ENCODE results near the gene C1orf174.

The C1orf174 gene

DNA sequence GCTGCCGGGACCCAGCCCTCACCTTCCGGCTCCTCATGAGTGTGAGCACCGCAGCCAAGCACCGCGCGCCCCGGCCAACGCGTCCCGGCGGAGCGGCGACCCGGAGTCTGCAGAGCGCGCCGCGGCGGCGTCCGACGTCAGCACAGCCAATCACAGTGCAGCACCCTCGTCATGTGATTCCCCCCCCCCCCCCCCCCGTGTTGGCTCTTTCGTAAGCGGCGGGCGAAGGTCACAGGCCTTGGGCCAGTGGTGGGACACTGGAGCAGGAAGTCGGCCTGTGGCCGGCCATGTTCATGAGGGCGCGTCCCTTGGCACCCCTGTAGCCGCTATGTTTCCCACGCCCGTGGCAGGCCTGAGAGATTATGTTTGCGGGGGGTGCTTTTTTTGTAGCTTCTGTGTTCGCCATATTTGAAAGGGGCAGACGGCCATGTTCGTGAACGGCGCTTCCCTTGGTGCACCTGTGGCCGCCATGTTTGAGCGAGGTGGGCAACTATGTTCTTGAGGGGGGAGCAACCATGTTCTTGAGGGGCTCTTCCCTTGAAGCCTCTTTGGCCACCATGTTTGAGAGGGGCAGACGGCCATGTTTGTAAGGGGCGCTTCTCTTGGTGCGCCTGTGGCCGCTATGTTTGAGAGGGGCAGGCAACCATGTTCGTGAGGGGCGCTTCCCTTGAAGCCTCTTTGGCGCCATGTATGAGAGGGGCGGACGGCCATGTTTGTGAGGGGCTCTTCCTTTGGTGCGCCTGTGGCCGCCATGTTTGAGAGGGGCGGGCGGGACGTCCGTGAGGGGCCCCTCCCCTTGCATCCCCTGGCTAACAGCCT lies at the start of gene C1orf174:
Gene C1orf174, minus strand, starts transcription at position 123 of the 819 bp plus-strand sequence. Its CDS starts 86 bp downstream, at position 37.
- peak; percentile 96 for DNase-seq

DNA sequence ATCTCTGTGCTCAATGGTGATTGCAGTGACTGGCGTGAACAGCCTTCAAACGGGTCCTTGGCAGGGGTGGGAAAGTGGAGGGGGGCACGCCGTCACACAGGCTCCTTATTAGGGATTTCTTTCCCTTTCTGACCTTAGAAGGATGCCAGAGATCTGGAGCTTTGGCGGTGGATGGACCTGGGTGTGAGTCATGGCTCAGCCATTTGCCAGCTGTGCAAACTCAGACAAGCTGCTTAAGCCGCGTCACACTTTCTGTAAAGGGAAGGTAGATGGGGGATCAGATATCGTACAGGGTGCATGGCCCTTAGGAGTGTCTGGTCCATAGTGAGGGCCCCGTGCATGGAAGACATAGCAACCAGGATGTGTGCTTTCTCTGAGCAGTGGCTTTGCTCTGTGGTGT lies 48.3 kb upstream of the C1orf174 start:
- no peak for DNase-seq

DNA sequence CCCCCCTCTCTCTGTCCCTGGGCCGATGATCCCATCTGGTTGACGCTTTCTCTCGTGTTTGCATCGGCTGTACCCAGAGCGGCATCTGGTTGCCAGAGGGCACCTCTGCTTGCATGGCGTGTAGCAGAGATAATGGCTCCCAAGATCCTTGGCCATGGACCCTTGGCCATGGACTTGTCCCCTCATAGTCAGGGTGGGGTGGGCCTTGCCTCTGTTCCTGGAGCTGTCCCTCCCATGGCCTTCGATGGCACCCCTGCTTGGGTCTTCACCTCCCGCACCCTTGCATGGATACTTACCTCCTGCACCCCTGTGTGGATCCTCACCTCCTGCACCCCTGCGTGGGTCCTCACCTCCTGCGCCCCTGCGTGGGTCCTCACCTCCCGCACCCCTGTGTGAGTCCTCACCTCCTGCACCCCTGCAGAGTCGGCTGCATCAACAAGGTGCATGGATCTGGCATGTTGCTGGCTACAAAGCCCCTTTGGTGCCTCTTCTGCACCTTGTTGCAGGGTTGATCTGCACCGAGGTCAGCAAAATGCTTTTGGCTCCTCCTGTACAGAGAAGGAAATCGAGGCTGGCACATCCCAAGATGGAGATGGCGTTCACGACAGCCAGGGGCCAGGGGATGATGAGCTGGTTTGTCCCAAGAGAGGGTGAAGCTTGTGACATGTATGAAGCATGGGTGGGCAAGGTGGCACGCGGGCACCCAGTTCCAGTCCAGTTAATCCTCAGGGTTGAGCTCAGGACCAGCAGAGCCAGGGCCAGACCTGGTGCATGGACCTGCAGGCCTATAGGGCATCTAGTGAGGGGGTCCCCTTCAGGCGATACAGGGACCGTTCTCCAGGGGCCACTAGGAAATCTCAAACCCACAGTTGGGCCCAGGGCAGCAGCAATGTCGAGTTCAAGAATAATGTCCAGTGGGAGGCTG lies 46.1 kb upstream of the C1orf174 start:
- DNase-seq: no peak

DNA sequence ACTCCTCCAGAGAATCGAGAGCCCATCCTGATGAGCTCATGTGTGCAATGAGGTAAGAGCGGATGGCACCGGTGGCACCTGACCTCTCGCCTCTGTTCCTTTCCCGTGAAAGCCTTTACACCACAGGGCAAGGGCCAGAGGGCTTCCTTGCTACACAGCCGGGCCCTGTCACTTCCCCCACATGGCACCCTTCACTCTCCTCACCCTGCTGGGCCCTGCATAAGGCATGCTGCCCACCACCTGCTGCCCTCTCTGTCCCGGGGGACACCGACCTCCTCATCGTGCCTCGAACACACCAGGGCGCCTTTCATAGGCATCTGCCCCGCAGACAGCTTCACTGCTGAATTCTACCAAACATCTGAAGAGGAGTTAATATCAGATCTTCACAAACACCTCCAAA lies 45.1 kb upstream of the C1orf174 start:
- DNase-seq: no peak

DNA sequence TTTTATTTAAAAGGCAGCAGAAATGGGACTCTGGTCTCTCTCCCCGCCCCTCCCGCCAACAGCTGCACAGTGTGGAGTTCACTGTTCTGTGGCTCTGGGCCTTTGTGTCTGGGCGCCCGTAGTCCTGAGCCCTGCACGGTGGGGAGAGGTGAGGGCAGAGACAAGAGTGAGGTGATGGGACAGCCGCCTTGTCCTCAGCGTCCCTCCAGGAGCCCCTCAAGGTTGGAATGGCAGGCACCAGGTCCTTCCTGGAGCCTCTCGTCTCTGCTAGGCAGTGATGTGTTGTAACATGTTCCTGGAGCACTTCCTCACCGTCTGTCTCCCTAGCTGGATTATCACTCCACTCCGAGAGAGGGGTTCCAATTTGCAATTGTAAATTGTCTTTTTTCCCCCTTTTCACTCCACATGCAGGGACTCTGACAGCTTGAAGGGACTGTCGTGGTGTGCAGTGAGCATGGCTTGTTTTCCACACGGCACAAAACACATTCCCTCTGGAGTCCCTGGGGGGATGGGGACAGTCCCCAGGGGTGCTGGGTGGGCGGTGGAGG lies 44.6 kb upstream of the C1orf174 start:
- no peak for DNase-seq

DNA sequence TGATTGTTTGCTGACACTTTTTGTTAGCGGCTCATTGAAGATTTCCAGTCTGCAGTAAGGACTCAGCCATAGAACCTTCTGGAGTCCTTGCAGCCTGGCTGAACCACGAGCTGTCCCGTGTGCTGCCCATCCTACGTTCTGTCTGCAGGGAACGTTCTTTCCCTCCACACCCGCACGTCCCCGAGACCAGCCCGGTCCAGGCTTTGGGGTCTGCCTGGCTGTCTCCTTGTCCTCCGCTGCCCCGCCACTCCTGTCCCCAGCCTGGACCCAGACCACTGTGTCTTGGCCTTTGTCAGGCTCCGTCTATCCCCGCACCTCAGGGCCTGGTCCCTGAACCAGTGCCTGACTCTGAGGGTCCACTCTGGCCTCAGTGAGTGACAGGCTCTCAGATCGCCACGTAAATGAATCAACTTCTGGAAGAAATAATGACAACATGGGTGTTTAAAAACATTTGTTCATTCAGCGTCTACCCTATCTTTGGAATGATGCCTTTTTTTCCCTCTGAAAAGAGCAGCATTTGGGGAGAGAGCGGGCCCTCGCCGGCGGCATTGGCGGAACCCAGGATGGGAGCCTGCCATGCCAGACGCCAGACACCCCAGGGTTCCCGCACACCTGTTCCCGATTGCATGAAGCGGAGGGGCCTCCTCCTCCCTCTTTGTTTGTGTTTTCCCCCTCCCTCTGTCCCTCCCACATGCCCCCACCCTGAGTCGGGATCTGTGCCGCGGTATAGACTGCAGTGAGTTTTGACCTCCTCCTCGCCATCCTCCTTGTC lies 43.9 kb upstream of the C1orf174 start:
- no peak for DNase-seq

DNA sequence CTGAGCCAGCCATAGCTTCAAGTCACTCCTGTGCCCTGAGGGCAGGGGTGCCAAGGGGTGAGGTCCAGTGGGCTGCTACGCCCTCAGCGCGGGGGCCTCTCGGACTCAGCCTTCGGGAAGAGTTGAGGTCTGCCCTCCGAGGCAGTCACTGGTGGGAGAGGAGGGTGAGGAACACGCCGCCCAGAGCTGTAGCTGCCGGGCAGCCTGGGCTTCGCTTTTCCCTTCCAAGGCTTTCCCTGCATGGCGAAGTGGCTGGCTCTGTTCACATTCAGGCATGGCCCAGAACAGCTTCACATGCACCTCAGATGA lies 43.0 kb upstream of the C1orf174 start:
- DNase-seq: no peak

DNA sequence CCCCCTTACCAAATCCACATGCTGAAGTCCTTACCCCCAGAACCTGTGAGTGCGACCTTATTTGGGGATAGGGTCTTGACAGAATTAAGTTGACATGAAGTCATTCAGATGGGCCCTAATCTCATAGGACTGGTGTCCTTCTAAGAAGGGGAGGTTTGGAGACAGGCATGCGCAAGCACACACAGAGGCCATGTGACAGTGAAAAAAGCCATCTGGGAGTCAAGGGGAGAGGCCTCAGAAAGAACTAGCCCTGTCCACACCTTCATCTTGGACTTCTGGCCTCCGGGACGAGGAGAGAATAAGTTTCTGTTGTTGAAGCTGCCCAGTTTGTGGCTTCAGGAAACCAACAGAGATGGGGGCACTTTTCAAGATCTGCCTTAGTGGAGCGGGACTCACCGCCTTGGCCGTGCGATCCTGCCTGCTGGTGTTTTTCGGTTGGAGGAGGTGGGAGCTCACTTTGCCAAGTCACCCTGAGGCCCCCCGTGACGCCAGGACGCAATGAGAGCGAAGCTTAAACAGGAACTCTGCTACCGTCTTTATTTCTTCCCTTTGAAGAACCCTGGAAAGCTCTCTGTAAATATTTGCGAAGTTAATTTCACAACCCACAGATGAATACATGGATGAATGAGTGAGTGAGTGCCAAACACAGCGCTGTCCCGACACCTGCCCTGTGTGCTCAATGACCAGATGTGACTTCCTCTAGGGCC lies 42.5 kb upstream of the C1orf174 start:
- DNase-seq: no peak

DNA sequence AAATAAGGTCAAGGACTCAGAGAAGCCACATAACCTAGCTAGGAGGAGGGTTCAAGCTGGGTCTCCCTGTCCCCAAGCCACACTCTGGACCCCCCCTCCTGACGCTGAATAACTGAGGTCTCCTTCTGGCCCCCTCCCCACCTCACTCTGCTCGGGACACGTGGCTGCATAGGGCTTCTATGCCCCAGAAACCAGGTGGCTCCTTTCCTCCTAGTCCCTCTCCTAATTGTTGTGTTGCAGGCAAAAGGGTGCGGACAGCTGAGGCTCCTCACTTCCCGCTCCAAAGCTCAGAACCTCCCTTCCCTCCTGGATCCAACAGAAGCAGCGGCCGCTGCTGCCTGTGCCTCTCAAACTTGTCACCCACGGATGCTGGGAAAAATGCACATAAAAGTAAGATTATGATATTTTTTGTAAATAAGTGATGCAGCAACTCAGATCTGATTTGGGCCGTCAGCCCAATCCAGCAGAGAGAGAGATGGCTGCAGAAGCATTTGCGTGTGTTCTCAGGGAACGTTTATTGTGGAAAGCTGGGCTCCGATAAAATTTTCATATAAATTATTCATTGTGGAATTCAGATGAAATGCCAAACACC lies 40.8 kb upstream of the C1orf174 start:
- DNase-seq: no peak

DNA sequence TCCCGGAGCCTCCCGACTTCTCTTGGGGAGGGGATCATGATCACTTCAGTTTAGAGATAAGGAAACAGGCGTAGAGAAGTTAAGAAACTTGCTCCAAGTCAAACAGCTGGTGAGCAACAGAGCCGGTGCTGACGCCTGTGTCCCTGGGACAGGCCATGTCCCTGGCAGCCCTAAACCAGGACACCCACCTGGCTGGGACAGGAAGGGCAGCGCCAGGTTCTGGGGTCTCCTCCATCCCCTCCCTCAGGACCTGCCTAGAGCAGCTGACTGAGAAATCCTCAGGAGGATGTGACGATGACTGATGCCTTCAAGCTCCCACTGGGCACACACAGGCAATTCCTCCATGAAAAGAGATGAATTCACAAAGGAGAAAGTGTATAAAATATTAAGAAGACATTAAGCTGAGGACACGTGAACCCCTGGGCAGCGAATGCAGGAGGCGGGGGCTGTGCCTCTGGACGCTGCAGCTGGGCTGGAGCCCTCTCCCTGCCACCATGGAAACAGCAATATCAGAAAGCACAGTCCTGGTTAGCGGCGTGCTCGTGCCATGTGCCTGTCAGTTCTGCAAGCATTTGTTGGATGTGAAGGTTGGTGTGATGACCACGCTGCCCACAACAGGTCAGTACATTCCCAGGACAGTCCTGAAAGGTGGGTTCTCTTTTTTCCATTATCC lies 40.1 kb upstream of the C1orf174 start:
- no peak for DNase-seq

DNA sequence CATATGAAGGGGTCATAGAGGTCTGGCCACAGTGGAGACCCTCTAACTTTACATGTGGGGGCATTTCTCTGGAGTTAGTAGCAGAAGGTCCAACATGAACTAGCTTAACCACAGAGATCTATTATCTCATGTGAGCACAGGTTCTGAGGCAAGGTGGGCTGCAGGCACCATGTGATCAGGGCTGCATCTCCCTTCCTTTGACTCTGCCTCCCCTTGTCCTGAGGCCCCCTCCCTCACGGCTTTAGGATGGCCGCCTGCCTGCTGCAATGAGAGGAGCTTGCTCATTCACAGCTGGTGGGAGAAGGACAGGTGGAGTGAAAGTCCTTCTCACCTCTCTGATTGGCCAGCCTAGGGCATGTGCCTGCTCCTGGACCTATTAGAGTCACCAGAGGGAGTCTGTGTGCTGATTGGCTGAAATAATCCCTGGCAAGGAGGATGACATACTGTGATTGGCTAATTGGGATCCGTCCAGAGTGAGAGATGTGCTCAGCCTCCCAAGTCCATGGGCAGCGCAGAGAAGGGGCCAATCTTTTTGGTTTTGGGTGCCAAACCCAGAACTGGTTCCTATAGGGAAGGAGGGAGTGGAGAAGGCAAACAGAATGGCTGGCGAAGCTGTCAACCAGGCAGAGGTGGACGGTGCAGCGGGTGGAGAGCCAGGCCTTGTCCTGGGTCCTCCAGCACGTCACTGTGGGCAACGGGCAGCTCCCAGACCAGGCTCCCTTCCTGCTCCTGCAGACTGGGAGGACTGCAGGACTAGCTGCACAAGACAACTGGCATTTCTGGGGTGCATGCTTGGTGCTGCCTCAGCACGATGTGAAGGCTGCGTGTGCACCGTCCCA lies 39.4 kb upstream of the C1orf174 start:
- DNase-seq: no peak

DNA sequence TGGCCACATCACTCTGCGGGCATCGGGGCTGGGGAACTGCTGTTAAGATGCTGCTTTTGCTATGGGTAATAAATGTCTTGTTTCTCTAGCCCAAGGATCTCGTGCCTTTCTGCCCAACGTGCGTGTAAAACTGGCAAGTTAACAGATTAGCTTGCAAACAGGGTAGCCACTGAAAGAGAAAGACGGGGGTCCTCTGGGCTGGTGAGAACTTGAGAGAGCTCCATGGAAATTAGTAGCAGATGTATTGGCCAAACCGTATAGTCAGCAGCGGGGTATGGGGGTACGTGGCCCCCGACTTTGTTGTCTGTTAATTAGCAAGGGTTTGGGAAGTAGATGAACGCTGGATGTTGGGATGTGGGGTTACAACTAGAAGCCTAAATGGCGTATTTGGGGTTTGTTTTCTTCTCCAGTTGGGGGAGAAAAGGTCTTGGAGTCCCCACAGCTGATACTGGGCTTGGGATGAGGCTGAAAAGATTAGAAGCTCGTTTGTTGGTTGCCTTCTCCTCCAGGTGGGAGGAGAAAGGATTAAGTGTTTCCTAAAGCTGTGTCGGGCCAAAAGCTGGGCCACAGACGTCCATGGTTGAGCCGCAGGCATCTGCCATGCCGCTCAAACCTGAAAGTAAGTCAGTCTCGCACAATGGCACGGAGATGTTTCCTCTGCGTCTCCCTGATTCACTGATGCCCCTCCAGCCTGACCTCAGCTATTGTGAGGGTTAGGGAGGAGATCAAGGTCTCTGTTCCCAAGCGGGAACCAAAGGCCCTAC lies 32.3 kb upstream of the C1orf174 start:
- no peak for DNase-seq

DNA sequence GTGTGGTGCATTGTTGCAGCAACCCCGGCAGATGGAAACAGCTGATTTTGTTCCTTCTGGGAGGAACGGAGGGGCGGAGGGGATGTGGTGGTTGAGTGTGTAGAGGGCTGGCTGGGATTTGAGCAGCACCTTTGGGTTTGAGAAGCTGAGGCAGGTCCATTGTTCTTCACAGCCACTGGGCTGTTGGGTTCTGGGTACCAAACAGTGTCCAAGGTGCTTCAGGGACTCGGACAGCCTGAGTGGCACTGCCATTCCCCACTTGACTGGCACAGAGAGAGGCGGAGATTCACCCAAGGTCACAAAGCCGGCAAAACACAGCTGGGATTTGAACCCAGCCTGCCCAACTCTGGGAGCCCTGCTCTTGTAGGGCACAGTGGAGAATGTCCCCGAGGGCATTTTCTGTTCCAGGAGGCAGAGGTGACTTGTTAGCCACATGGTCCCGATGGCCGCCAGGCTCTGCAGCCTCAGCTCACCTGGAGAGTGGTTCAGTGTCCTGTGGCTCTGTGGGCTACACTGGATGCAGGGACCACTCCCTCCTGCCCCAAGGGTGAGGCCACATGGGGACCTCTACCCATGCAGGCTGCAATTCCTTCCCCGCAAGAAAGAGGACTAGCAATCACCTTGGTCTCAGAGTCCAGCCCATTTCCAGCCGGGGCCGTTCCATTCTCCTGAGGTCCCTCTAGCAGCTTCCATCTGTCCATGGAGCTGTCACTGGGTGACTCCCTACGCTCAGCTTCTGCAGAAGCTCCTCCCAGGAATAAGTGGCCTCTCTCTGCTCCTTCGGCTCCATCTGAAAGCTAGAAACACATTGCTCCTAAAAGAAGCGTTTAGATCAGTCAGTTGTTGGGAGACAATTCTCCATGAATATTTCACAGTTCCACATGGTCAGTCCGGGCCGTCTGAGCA lies 31.2 kb upstream of the C1orf174 start:
- DNase-seq: no peak

DNA sequence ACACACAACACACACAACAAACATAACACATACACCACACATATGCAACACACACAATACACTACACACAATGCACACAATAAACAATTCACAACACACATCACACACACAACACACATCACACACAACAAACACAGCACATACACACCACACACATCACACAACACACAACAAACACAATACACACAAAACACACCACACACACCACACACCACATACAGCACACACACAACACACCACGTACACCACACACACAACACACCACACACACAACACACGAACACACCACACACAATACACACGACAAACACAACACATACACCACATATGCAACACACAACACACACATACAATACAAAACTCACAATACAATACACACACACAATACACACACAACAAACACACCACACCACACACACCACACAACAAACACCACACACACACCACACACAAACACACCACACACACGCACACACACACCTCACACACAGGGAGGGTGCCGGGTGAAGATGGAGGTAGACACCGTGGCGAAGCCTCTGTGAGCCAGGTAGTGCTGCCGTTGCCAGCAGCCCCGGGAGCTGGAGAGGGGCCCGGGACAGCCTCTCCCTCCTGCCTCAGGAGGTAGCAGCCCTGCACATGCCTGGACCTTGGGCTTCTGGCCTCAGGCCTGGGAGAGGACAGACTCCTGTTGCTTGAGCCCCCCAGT lies 30.4 kb upstream of the C1orf174 start:
- DNase-seq: no peak

DNA sequence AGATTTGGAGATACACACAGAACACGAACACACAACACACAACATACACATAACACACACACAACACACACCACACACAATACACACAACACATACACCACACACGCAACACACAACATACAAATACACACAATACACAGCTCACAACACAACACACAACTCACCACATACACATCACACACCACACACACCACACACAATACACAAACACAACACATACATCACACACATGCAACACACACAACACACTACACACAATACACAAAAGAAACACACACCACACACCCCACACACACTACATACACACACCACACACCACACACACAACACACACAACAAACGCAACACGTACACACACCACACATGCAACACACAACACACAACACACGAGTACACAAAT lies 29.1 kb upstream of the C1orf174 start:
- DNase-seq: no peak

DNA sequence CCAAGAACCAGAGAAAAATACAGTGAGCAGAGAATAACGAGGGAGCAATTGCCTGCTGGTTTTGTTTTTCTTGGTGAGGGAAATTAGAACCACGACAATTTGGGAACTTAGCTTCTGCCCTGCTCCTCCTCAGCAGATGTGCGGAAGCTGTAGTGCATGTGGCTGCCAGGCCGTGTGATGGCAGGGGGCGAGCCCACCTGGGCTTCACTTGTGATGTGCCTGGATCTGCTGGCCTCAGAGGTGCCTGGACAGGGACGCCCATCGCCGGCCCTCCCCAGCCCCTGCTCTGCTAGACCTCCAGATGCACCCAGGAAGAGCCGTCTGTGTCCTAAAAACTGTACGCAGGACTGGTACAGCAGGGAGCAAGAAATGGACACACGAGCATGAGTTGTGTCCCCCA lies 28.5 kb upstream of the C1orf174 start:
- no peak for DNase-seq

DNA sequence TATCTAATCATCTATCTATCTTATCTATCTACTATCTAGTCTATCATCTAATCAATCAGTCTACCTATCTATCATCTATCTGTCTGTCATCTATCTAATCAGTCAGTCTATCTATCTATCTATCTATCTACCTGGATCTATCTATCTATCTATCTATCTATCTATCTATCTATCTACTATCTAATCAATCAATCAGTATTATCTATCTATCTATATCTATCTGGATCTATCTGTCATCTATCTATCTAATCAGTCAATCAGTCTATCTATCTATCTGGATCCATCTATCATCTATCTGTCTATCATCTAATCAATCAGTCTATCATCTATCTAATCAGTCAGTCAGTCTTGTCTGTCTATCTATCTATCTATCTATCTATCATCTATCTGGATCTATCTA lies 26.9 kb upstream of the C1orf174 start:
- no peak for DNase-seq

DNA sequence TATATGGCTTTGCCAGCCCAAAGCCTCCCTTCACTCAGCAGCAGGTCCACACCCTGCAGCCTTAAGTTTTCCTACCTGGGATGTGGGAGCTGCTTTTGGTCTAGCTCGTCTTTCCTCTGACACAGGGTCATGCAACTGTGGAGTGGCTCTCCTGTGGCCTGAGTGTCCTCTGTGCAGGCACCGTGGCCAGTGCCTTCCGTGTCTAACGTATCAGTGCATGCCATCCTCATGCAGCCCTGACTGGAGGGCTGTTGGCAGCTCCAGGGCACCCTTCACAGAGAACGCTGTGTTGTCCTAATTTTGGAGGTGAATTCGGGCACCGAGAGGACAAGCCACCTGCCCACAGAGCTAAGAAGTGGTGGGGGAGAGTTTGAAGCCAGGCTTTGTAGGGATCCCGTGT lies 25.7 kb upstream of the C1orf174 start:
- DNase-seq: no peak
